AG09309 (cell line): ENCODE results near the gene CROCC2.

Source experiments
- DNase-seq: peaks from one replicate; pipeline ENCODE4 v3.0.0-alpha.2; 2010; ENCODE audit warnings: low read depth
- H3K4me3 ChIP-seq: 2 replicates; pipeline ENCODE4 v1.5.1; 2011; ENCODE audit warnings: mild to moderate bottlenecking, low read depth, low read length, moderate library complexity; ENCODE audit not compliant: control insufficient read depth
- CTCF ChIP-seq: IDR thresholded peaks from 2 replicates; pipeline ENCODE4 v1.5.1; 2011; ENCODE audit warnings: mild to moderate bottlenecking, low read depth, low read length, inconsistent platforms; ENCODE audit not compliant: insufficient read depth, control insufficient read depth; ENCODE audit errors: missing control alignments

Gene CROCC2

GRCh38 chr2:240954436-240955305 is 48.5 kb downstream of the CROCC2 start:
- DNase-seq = no peak
- no peak for TF ChIP-seq CTCF

GRCh38 chr2:240955306-240956170 is 49.4 kb downstream of the CROCC2 start:
- no peak for DNase-seq
- no peak for TF ChIP-seq CTCF
- no peak overlapping the region for H3K4me3 ChIP-seq

More at GRCh38 chr2:240954436-240955305, 48.5 kb downstream of the CROCC2 start:
- no peak overlapping the region for H3K4me3 ChIP-seq

- no peak overlapping the region for H3K4me3 ChIP-seq
- no peak for TF ChIP-seq CTCF
- DNase-seq = no peak
Observed at GRCh38 chr2:240956171-240956934, 50.2 kb downstream of the CROCC2 start.

GRCh38 chr2:240956935-240957655 is 51.0 kb downstream of the CROCC2 start:
- H3K4me3 ChIP-seq = no peak overlapping the region
- DNase-seq = no peak
- TF ChIP-seq CTCF = no peak

DNA sequence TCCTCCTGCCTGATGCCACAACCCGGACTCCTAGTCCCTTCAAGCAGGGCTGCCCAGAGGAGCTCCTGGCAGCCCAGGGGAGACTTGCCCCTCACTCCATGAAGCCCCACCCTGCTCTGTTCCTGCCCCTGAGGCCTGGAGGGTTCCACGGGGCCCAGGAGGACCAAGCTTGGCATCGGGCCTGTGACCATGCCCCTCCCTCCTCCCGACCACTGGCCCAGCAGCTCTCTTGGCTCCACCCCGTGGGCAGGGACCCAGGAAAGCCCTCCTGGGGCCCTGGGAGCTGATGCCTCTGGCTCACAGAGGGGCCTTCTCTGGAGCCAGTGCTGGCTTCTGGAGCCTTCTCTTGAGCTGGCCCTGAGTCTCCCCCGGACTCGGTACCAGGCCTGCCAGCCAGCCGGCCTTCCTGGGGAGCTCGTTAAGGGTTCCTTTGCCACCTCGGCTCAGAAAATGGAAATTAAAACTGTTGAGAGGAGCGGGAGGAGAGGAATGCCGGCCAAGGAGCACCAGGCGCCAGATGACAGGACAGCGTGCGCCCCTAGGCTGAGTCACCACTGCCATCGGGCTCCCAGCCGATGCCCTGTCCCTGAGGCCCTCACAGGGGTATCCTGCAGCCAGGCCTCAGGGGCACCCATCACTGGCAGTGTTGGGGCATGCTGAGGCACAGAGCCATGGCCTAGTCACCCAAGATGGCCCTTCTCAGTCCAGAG is 51.7 kb downstream of the CROCC2 start:
- no peak overlapping the region for H3K4me3 ChIP-seq
- TF ChIP-seq CTCF = no peak
- DNase-seq = no peak
